HCT116 (cell line): ENCODE data around the gene ACTRT3. TPM values are rescaled to one million over a fixed set of nuclear protein-coding genes. Genes with fewer than 3 reads are reported as not detected.

ENCODE experiments used
- ATAC-seq: fragments of 200-7000 bp; cut with Tn5 transposase; 2 replicates; pipeline ENCODE4 v1.9.1; 2020; ENCODE audit warnings: mild to moderate bottlenecking, moderate library complexity
- BruUV-seq: library from RNA; stranded (reverse); fragments of 400-500 nt; replicated peaks from 2 replicates; lab custom pipeline; 2021; lab: Mats Ljungman, UMichigan
- CTCF ChIA-PET: fragments of 300-600 bp; sonication (Branson Sonifier 250); formaldehyde crosslinking; loops from one replicate; lab custom pipeline; 2021; ENCODE audit warnings: antibody characterized with exemption; lab: Charles Lee
- POLR2A ChIA-PET: fragments of 300-600, 350-600 bp; sonication (Branson Sonifier 250); formaldehyde crosslinking; loops from one replicate; lab custom pipeline; 2021; ENCODE audit warnings: antibody characterized with exemption; lab: Charles Lee
- RAD21 ChIA-PET, 2 experiments: fragments of 300-600 bp; sonication (Branson Sonifier 250); formaldehyde crosslinking; loops; one replicate each; lab custom pipeline; 2023; ENCODE audit warnings: low total read pairs in 2 of 2; ENCODE audit not compliant: uncharacterized antibody in 2 of 2, unreplicated experiment in 2 of 2, low non-redundant PET in 1 of 2; lab: Charles Lee
- DNase-seq: peaks from one replicate; pipeline ENCODE4 v3.0.0-alpha.2; 2010; ENCODE audit warnings: low read depth, low spot score
- H2AFZ ChIP-seq: fragments of 200-600 bp; shearing (Covaris generic), sonication (generic); 2 replicates; pipeline ENCODE4 v1.6.1; 2017; ENCODE audit warnings: low read depth, mixed run types, mixed read lengths, antibody characterized with exemption, low read length; ENCODE audit not compliant: poor library complexity, severe bottlenecking
- H3K27ac ChIP-seq: 2 replicates; pipeline ENCODE4 v1.5.1; 2012; ENCODE audit warnings: low read depth, low read length
- H3K27me3 ChIP-seq: fragments of 200-600 bp; sonication (generic); 2 replicates; pipeline ENCODE4 v1.6.1; 2016; ENCODE audit warnings: mixed run types, low read length, mixed read lengths; ENCODE audit not compliant: insufficient read depth
- H3K36me3 ChIP-seq, 2 experiments: fragments of 200-500 bp in 1 of 2; fragments of 200-600 bp in 1 of 2; sonication (Bioruptor generic) in 1 of 2; sonication (generic) in 1 of 2; 2 replicates each; pipeline versions ENCODE4 v1.5.1 to v1.6.1; 2014 to 2016; ENCODE audit warnings: low read length in 2 of 2, inconsistent platforms in 1 of 2, mixed read lengths in 1 of 2, mixed run types in 1 of 2; ENCODE audit not compliant: insufficient read depth in 2 of 2, control insufficient read depth in 1 of 2
- H3K4me1 ChIP-seq, 2 experiments: fragments of 200-600 bp in 1 of 2; sonication (generic) in 1 of 2; 2 replicates each; pipeline versions ENCODE4 v1.5.1 to v1.6.1; 2012 to 2017; ENCODE audit warnings: low read length in 2 of 2, inconsistent platforms in 1 of 2, mild to moderate bottlenecking in 1 of 2, mixed read lengths in 1 of 2, mixed run types in 1 of 2, moderate library complexity in 1 of 2; ENCODE audit not compliant: insufficient read depth in 2 of 2, control insufficient read depth in 1 of 2
- H3K4me2 ChIP-seq: fragments of 200-600 bp; sonication (generic); 2 replicates; pipeline ENCODE4 v1.6.1; 2017; ENCODE audit warnings: mixed run types, low read length, mixed read lengths
- H3K4me3 ChIP-seq, 2 experiments: fragments of 200-600 bp in 1 of 2; sonication (generic) in 1 of 2; replicated peaks in 1 of 2; 2 replicates each; pipeline ENCODE4 v1.5.1; 2011 to 2016; ENCODE audit warnings: low read length in 2 of 2, control low read depth in 1 of 2, low read depth in 1 of 2, mild to moderate bottlenecking in 1 of 2, mixed read lengths in 1 of 2, mixed run types in 1 of 2
- H3K79me2 ChIP-seq: fragments of 200-600 bp; sonication (generic); 2 replicates; pipeline ENCODE4 v1.6.1; 2017; ENCODE audit warnings: mild to moderate bottlenecking, mixed run types, low read length, moderate library complexity, mixed read lengths; ENCODE audit not compliant: insufficient read depth
- H3K9ac ChIP-seq: fragments of 200-600 bp; sonication (generic); 2 replicates; pipeline ENCODE4 v1.6.1; 2016; ENCODE audit warnings: low read length, mixed read lengths
- H3K9me2 ChIP-seq: fragments of 200-600 bp; sonication (generic), shearing (Covaris generic); 2 replicates; pipeline ENCODE4 v1.6.1; 2017; ENCODE audit warnings: mixed run types, mild to moderate bottlenecking, moderate library complexity; ENCODE audit not compliant: insufficient read depth
- H3K9me3 ChIP-seq, 2 experiments: fragments of 200-500 bp in 1 of 2; fragments of 200-600 bp in 1 of 2; sonication (Bioruptor generic) in 1 of 2; sonication (generic) in 1 of 2; 2 replicates each; pipeline ENCODE4 v1.6.1; 2014 to 2017; ENCODE audit warnings: low read length in 2 of 2, mixed read lengths in 2 of 2, inconsistent platforms in 1 of 2, low read depth in 1 of 2, mild to moderate bottlenecking in 1 of 2, mixed run types in 1 of 2, moderate library complexity in 1 of 2; ENCODE audit not compliant: control insufficient read depth in 1 of 2, insufficient read depth in 1 of 2
- H4K20me1 ChIP-seq: fragments of 200-600 bp; sonication (generic), shearing (Covaris generic); 2 replicates; pipeline ENCODE4 v1.6.1; 2017; ENCODE audit warnings: mixed run types, mild to moderate bottlenecking, moderate library complexity; ENCODE audit not compliant: insufficient read depth
- CTCF ChIP-seq, 3 experiments: fragments of 200-600 bp in 1 of 3; sonication (generic) in 1 of 3; IDR thresholded peaks in 2 of 3; conservative IDR thresholded peaks in 1 of 3; 2 replicates each; pipeline ENCODE4 v1.5.1; 2012 to 2017; ENCODE audit warnings: low read depth in 2 of 3, low read length in 2 of 3, antibody characterized with exemption in 1 of 3, borderline replicate concordance in 1 of 3, control low read depth in 1 of 3, mild to moderate bottlenecking in 1 of 3, mixed read lengths in 1 of 3, mixed run types in 1 of 3, moderate library complexity in 1 of 3; ENCODE audit not compliant: insufficient read depth in 1 of 3
- FOSL1 ChIP-seq: IDR thresholded peaks from 2 replicates; pipeline ENCODE4 v1.6.1; 2012; ENCODE audit warnings: low read depth
- REST ChIP-seq: IDR thresholded peaks from 2 replicates; pipeline ENCODE4 v1.6.1; 2012; ENCODE audit warnings: low read depth
- SP1 ChIP-seq: IDR thresholded peaks from 2 replicates; pipeline ENCODE4 v1.6.1; 2012; ENCODE audit warnings: low read depth
- ZNF274 ChIP-seq: fragments of 200-500 bp; sonication (Bioruptor generic); IDR thresholded peaks from 2 replicates; pipeline ENCODE4 v1.6.1; 2014; ENCODE audit warnings: mild to moderate bottlenecking, low read depth, low read length, inconsistent platforms
- intact Hi-C: fragments of 100-400 bp; cut with micrococcal nuclease; formaldehyde crosslinking; loops from 2 replicates; pipeline ENCODE4 v1.10.0; 2022
- total RNA-seq: library from RNA; stranded (reverse); gene quantifications from one replicate; pipeline ENCODE4 v1.2.1, GENCODE V29; 2021; ENCODE audit not compliant: unreplicated experiment

ACTRT3 gene
- total RNA-seq, 1 experiment from 2014 or later, result 1.2 TPM

- POLR2A ChIA-PET, result interaction anchor here (1.0 kb wide), 1 partner anchor 17 kb away, joined by 3 read pairs; the partner anchor contains the start of gene MYNN
- no TSS peak for BruUV-seq
- no peaks in the 10 kb centered on the region for H3K4me1 ChIP-seq
- no peak overlapping the region for H3K4me3 ChIP-seq
- no peak overlapping the region for H3K4me2 ChIP-seq
- no peaks in the 10 kb centered on the region for H3K9me2 ChIP-seq
- intact Hi-C loops, result no loop called here
- no peaks in the 10 kb centered on the region for H3K79me2 ChIP-seq
- H3K36me3 ChIP-seq, result peaks cover 19 to 28% of the 10 kb centered on the region in 2 experiments; a peak in 3 of 4 replicates
- TF ChIP-seq SP1, result no peak
- no peak for TF ChIP-seq ZNF274
- TF ChIP-seq CTCF (IDR thresholded peaks at IDR 0.05 in 2 of 3, conservative IDR thresholded peaks at IDR 0.05 in 1 of 3; ENCODE audit: borderline replicate concordance in 1 of 3, insufficient read depth in 1 of 3, low read depth in 2 of 3, low read length in 2 of 3), result no peak
- TF ChIP-seq FOSL1, result no peak
- TF ChIP-seq REST, result no peak
- no peak overlapping the region for H3K27ac ChIP-seq
- DNase-seq, result no peak
- no peaks in the 10 kb centered on the region for H4K20me1 ChIP-seq
- H3K27me3 ChIP-seq, result no peaks in the 10 kb centered on the region
- no peak overlapping the region for H3K9ac ChIP-seq
- CTCF ChIA-PET, result no interaction called here
- no peak overlapping the region for H2AFZ ChIP-seq
- H3K9me3 ChIP-seq, result no peaks in the 10 kb centered on the region
- RAD21 ChIA-PET, result no interaction called here
- ATAC-seq, result no peak
Observed at GRCh38 chr3:169790687-169791429, 21.5 kb upstream of the ACTRT3 start.
